Measurements from ENCODE around the gene DNAI7. TPM values are rescaled to one million over a fixed set of nuclear protein-coding genes. Genes with fewer than 3 reads are reported as not detected.

The DNAI7 gene
- polyA plus RNA-seq, 4 donors, result 1.8 to 8.4 (median 6.0) TPM

Other genes starting within 250 kb of the DNAI7 start
- gene BCAT1, start 246.1 kb downstream of the DNAI7 start, polyA plus RNA-seq (ENCODE audit: insufficient read length in 4 of 4), result 10 to 100 TPM; 20.8 to 61.1 (median 53.5) TPM
- 10 to 100 TPM; 33.0 to 64.1 (median 42.0) TPM for gene ETFRF1, start 77 bp upstream of the DNAI7 start, polyA plus RNA-seq (ENCODE audit: insufficient read length in 4 of 4)
- 10 to 100 TPM; 33.8 to 45.6 (median 42.5) TPM for gene KRAS, start 55.8 kb upstream of the DNAI7 start, polyA plus RNA-seq (ENCODE audit: insufficient read length in 4 of 4)